Stimulated activated CD4-positive, alpha-beta T cell treated with anti-CD3 and anti-CD28 coated beads, Interleukin-2, amount 100 ng/mL, for 24 hours (primary cell): ENCODE results near the gene EPM2AIP1.
A peak's percentile ranks its signal among the peaks of the same experiment; 100 is the strongest.
"Not testable (repeated sequence)": the region's sequence is repeated elsewhere in the genome, so short reads cannot be mapped to it uniquely, and the experiment has no call there.

Experiments used
- DNase-seq, 2 donors: peaks; one replicate each; pipeline ENCODE4 v3.0.0-alpha.2; 2020

EPM2AIP1 gene

DNA sequence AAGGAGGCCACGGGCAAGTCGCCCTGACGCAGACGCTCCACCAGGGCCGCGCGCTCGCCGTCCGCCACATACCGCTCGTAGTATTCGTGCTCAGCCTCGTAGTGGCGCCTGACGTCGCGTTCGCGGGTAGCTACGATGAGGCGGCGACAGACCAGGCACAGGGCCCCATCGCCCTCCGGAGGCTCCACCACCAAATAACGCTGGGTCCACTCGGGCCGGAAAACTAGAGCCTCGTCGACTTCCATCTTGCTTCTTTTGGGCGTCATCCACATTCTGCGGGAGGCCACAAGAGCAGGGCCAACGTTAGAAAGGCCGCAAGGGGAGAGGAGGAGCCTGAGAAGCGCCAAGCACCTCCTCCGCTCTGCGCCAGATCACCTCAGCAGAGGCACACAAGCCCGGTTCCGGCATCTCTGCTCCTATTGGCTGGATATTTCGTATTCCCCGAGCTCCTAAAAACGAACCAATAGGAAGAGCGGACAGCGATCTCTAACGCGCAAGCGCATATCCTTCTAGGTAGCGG lies at the start of gene EPM2AIP1:
Gene EPM2AIP1, minus strand, starts transcription at position 326 of the 520 bp plus-strand sequence. Its CDS starts 54 bp downstream, at position 272.
- DNase-seq, result no peak

GRCh38 chr3:37042712-37043111 lies 49.8 kb upstream of the EPM2AIP1 start:
- DNase-seq, result not testable (repeated sequence)

GRCh38 chr3:37041546-37042195 lies 48.7 kb upstream of the EPM2AIP1 start:
- no peak for DNase-seq

DNA sequence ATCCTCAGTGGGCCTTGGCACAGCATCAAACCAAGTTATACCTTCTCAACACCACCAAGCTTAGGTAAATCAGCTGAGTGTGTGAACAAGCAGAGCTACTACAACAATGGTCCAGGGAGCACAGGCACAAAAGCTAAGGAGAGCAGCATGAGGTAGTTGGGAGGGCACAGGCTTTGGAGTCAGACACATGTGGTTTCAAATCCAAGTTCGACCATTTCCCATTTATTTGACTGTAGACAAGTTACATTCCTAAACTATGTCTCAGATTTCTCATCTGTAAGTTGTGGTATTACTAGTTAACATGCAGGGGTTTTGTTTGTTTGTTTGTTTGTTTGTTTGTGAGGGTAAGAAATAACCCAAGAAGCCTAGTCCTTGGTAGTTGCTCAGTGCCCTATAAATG lies 47.3 kb upstream of the EPM2AIP1 start:
- DNase-seq, result no peak

- no peak for DNase-seq
Observed at GRCh38 chr3:37039161-37039846, 46.4 kb upstream of the EPM2AIP1 start.

DNA sequence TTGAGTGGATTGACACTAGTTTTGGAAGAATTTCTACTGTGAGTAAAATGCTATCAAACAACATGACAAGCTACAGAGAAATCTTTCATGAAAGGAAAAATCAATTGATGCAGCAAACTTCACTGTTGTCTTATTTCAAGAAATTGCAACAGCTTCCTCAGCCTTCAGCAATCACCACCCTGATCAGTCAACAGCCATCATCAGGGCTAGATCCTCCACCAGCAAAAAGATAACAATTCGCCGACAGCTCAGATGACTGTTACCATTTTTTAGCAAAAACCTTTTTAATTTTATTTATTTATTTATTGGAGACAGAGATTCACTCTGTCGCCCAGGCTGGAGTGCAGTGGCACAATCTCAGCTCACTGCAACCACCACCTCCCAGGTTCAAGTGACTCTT lies 44.4 kb upstream of the EPM2AIP1 start:
- no peak for DNase-seq

- no peak for DNase-seq
Observed at GRCh38 chr3:37032961-37033360, 40.0 kb upstream of the EPM2AIP1 start.

- DNase-seq, result no peak
Observed at GRCh38 chr3:37031096-37031682, 38.3 kb upstream of the EPM2AIP1 start.

GRCh38 chr3:37030588-37030987 lies 37.7 kb upstream of the EPM2AIP1 start:
- DNase-seq, result no peak

GRCh38 chr3:37029516-37030163 lies 36.7 kb upstream of the EPM2AIP1 start:
- no peak for DNase-seq

DNA sequence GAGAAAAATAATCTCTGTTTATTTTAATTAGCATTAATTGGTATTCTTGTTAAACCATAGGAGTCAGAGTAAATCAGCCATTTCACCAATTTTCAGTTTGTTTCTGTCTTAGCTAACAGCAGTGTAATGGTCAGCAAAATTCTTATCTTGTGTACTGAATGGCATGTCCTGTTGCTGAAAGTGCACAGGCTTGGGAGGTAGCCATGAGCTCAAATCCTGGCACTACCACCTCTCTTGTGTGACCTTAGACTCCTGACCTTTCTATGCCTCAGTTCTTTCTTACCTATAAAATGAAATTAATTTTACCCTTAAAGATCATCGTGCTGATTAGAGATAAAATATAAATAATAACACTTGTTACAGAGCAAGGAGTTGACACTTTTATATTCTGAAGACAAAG lies 36.2 kb upstream of the EPM2AIP1 start:
- no peak for DNase-seq

DNA sequence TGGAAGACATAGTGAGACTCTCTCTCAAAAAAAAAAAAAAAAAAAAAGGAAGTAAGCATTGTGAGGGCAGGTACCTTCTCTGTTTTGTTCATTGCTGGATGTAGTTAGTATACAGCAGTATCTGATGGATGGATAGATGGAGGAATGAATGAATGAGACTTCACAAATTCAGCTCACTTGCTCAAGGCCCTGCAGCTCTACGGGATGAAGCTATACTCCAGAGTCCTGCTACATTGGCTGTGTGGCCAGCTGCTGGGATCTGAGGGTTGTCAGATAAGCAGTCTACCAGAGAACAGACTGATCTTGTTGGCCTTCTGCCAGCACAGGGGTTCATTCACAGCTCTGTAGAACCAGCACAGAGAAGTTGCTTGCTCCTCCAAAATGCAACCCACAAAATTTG lies 35.4 kb upstream of the EPM2AIP1 start:
- DNase-seq, result no peak

- no peak for DNase-seq
Observed at GRCh38 chr3:37026851-37027250, 33.9 kb upstream of the EPM2AIP1 start.

DNA sequence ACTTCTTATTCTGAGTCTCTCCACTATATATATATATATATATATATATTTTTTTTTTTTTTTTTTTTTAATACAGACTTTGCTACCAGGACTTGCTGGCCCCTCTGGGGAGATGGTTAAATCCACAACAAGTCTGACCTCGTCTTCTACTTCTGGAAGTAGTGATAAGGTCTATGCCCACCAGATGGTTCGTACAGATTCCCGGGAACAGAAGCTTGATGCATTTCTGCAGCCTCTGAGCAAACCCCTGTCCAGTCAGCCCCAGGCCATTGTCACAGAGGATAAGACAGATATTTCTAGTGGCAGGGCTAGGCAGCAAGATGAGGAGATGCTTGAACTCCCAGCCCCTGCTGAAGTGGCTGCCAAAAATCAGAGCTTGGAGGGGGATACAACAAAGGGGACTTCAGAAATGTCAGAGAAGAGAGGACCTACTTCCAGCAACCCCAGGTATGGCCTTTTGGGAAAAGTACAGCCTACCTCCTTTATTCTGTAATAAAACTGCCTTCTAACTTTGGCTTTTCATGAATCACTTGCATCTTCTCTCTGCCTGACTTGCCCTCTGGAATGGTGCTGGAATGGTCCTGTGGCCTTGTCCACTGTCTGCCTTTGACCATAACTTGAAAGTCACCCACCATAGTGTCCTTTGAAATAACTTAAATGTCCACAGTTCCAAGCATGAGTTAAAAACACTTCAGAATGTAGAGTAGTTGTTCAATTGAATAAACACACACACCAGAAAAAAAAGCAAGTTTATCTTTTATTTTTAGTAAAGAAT lies 32.8 kb upstream of the EPM2AIP1 start:
- no peak for DNase-seq

DNA sequence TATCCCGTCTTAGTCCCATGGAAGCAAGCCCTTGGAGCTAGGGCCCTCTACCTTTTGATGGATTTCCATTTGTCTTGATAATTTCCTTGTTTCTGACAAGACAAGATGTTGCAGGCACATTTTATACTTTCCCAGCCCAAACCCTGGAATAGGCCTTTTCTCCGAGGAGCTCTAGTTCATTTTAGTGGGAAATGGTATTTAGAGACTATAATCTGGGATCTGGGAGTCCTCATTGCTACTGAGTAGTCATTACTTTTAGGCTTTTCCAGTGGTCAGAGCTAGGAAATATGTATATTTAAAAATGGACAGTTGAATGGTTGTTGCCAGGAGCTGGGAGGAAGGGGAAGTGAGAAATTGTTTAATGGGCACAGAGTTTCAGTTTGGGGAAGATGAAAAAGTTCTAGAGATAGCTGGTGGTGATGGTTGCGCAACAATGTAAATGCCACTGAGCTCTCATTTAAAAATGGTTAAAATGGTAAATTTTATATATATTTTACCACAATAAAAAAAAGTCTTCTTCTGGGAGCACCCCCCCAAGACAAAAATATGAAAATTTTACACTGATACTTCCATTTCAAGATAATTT lies 32.0 kb upstream of the EPM2AIP1 start:
- DNase-seq, result no peak

DNA sequence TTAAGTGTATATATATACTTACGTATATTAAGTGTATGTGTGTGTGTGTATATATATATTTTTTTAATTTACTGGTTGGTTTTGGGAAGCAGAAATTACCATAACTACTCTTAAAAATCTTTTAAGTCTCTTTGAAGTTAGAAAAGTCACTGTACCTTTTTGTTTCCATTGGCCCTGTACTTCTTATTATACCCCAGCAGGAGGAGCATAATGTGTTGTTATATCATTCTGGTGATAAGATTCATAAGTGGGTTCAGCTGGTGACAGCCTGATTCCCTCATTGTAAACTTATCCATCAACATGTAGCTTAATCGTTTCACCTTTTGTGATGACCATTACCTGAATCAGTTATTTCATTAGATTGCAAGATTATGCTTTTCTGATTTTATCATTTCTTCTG lies 31.2 kb upstream of the EPM2AIP1 start:
- no peak for DNase-seq

DNA sequence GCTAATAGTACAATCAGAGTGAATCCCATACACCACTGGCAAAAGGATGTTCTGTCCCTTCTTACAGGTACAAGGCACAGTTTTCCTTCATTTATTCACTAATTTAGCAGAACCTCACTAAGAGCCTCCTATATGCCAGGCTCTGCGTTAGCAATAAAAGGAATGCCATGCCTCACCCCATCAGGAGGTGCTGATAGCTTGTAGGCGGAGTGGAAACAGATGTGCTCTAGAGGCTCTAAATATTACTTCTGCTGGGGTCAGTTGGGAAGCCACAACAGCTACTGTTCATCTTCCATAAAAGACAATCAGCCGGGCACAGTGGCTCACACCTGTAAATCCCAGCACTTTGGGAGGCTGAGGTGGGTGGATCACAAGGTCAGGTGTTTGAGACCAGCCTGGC lies 24.8 kb upstream of the EPM2AIP1 start:
- DNase-seq, result no peak

DNA sequence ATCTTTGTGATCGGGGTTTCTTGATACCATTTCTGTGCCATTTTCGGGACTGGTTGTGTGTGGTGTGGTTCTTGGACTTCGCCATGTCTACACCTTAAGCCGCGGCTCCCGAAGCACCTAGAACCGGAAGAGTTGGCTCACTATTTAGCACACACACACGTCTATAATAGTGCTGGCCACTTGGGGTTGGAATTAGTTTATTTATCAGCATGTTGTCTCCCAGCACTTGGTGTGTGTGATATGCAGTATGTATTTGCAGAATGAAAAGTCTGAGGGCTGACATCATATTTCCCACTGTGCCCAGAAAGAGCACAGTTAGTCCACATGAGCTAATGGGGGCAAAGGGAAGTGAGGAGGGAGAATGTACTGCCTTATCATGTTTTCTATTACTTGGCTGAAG lies 24.0 kb upstream of the EPM2AIP1 start:
- DNase-seq, result no peak

- no peak for DNase-seq
Observed at GRCh38 chr3:37015642-37016041, 22.7 kb upstream of the EPM2AIP1 start.

GRCh38 chr3:37014620-37015019 lies 21.7 kb upstream of the EPM2AIP1 start:
- no peak for DNase-seq

DNA sequence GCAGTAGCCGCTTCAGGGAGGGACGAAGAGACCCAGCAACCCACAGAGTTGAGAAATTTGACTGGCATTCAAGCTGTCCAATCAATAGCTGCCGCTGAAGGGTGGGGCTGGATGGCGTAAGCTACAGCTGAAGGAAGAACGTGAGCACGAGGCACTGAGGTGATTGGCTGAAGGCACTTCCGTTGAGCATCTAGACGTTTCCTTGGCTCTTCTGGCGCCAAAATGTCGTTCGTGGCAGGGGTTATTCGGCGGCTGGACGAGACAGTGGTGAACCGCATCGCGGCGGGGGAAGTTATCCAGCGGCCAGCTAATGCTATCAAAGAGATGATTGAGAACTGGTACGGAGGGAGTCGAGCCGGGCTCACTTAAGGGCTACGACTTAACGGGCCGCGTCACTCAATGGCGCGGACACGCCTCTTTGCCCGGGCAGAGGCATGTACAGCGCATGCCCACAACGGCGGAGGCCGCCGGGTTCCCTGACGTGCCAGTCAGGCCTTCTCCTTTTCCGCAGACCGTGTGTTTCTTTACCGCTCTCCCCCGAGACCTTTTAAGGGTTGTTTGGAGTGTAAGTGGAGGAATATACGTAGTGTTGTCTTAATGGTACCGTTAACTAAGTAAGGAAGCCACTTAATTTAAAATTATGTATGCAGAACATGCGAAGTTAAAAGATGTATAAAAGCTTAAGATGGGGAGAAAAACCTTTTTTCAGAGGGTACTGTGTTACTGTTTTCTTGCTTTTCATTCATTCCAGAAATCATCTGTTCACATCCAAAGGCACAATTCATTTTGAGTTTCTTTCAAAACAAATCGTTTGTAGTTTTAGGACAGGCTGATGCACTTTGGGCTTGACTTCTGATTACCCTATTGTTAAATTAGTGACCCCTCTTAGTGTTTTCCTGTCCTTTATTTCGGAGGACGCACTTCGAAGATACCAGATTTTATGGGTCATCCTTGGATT lies 674 bp upstream of the EPM2AIP1 start, which contains the start of gene MLH1:
Gene MLH1, plus strand, starts transcription at position 193 of the 958 bp plus-strand sequence. Its CDS starts 30 bp downstream, at position 223.
- peak; percentile 96 to 98 for DNase-seq
